ENCODE measurements around the gene ADARB2. TPM values are rescaled to one million over a fixed set of nuclear protein-coding genes. Genes with fewer than 3 reads are reported as not detected.

The ADARB2 gene
- total and polyA plus RNA-seq, 5 donors, result 0.53 to 1.6 (median 0.59) TPM

DNA sequence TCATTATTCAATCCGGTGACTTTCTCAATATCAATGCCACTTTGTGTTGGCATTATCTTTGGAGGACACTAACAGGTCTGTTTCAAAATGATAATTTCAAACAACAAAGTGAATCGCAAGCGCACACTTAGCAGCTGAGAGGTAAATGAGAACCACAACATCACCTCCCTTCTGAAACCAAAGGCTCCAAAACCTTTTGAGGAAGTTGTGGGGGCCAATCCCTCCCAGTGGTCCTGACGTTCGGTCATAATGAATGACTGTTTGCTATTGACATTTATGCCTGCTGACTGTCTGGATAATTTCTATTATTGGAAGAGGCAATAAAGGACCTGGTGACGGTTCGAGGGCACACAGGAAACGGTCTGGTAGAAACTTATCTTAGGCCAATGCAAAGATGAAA lies 1.8 kb downstream of the ADARB2 start:
- Histone ChIP-seq H3K4me3 (ENCODE audit: low read length) (no peak overlapping the region), H3K27me3 (ENCODE audit: control insufficient read depth, insufficient read depth) (peaks cover 2% of the 10 kb centered on the region), H3K4me1 (ENCODE audit: control insufficient read depth, insufficient read depth, low read length) (no peaks in the 10 kb centered on the region), H3K27ac (ENCODE audit: low read length) (no peak overlapping the region), H3K9me3 (ENCODE audit: control insufficient read depth, low read length) (no peaks in the 10 kb centered on the region)
- intact Hi-C loops (cut with DNase I), result no loop called here
- DNase-seq (no peak), ATAC-seq (no peak)
- whole genome bisulfite sequencing, result 51% methylated on average over 8 of the region's 8 CpGs

- DNase-seq, result no peak
- no peak overlapping the region for H3K27ac ChIP-seq (ENCODE audit: low read length)
- no peaks in the 10 kb centered on the region for H3K4me1 ChIP-seq (ENCODE audit: control insufficient read depth, insufficient read depth, low read length)
- WGBS, result 63% methylated on average over 3 of the region's 3 CpGs
- H3K9me3 ChIP-seq (ENCODE audit: control insufficient read depth, low read length), result no peaks in the 10 kb centered on the region
- no peak for ATAC-seq
- intact Hi-C loops (cut with DNase I), result no loop called here
- H3K27me3 ChIP-seq (ENCODE audit: control insufficient read depth, insufficient read depth), result peaks cover 2% of the 10 kb centered on the region
- no peak overlapping the region for H3K4me3 ChIP-seq (ENCODE audit: low read length)
Observed at GRCh38 chr10:1734288-1734687, 3.0 kb downstream of the ADARB2 start.

DNA sequence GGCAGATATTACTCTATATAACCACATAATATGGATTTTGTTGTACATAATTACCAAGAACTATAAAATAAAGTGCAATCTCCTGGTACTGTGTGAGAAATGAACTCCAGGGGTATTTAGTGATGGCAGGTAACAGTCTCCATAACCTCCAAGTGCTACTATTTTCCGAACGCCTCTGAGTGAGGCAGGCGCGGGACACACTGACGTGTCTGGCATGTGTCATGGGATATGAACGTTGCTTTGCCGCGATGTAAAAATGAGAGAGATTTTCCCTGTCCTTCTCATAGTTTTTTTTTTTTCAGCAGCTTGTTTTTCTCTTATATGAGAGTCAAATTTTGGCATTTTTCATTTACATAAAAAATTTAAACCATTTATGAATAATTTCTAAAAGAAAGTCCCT lies 3.6 kb downstream of the ADARB2 start:
- intact Hi-C loops (cut with DNase I), result no loop called here
- H3K4me1 ChIP-seq (ENCODE audit: control insufficient read depth, insufficient read depth, low read length), result no peaks in the 10 kb centered on the region
- ATAC-seq (no peak), DNase-seq (no peak)
- 49% methylated on average over 8 of the region's 8 CpGs for WGBS
- no peak overlapping the region for H3K4me3 ChIP-seq (ENCODE audit: low read length)
- no peaks in the 10 kb centered on the region for H3K9me3 ChIP-seq (ENCODE audit: control insufficient read depth, low read length)
- no peak overlapping the region for H3K27ac ChIP-seq (ENCODE audit: low read length)
- H3K27me3 ChIP-seq (ENCODE audit: control insufficient read depth, insufficient read depth), result peaks cover 2% of the 10 kb centered on the region

- DNase-seq, result no peak
- Histone ChIP-seq H3K9me3 (ENCODE audit: control insufficient read depth, low read length) (no peaks in the 10 kb centered on the region), H3K4me1 (ENCODE audit: control insufficient read depth, insufficient read depth, low read length) (no peaks in the 10 kb centered on the region), H3K27me3 (ENCODE audit: control insufficient read depth, insufficient read depth) (no peaks in the 10 kb centered on the region), H3K4me3 (ENCODE audit: low read length) (no peak overlapping the region), H3K27ac (ENCODE audit: low read length) (no peak overlapping the region)
- ATAC-seq, result no peak
- 26% methylated on average over 17 of the region's 17 CpGs for WGBS
- intact Hi-C loops (cut with DNase I), result no loop called here
Observed at GRCh38 chr10:1732564-1732996, 4.7 kb downstream of the ADARB2 start.

- no peak overlapping the region for H3K27ac ChIP-seq (ENCODE audit: low read length)
- WGBS, result 69% methylated on average over 6 of the region's 6 CpGs
- no peaks in the 10 kb centered on the region for H3K27me3 ChIP-seq (ENCODE audit: control insufficient read depth, insufficient read depth)
- ATAC-seq (no peak), DNase-seq (no peak)
- H3K9me3 ChIP-seq (ENCODE audit: control insufficient read depth, low read length), result no peaks in the 10 kb centered on the region
- H3K4me3 ChIP-seq (ENCODE audit: low read length), result no peak overlapping the region
- intact Hi-C loops (cut with DNase I), result no loop called here
- no peaks in the 10 kb centered on the region for H3K4me1 ChIP-seq (ENCODE audit: control insufficient read depth, insufficient read depth, low read length)
Observed at GRCh38 chr10:1731592-1731991, 5.7 kb downstream of the ADARB2 start.

GRCh38 chr10:1729751-1730150 lies 7.6 kb downstream of the ADARB2 start:
- WGBS, result 77% methylated on average over 3 of the region's 3 CpGs
- Histone ChIP-seq H3K27ac (ENCODE audit: low read length) (no peak overlapping the region), H3K4me3 (ENCODE audit: low read length) (no peak overlapping the region), H3K9me3 (ENCODE audit: control insufficient read depth, low read length) (no peaks in the 10 kb centered on the region), H3K27me3 (ENCODE audit: control insufficient read depth, insufficient read depth) (no peaks in the 10 kb centered on the region), H3K4me1 (ENCODE audit: control insufficient read depth, insufficient read depth, low read length) (no peaks in the 10 kb centered on the region)
- DNase-seq, result no peak
- ATAC-seq, result no peak
- intact Hi-C loops (cut with DNase I), result no loop called here

GRCh38 chr10:1726861-1727260 lies 10.5 kb downstream of the ADARB2 start:
- Histone ChIP-seq H3K27me3 (ENCODE audit: control insufficient read depth, insufficient read depth) (no peaks in the 10 kb centered on the region), H3K9me3 (ENCODE audit: control insufficient read depth, low read length) (no peaks in the 10 kb centered on the region), H3K4me3 (ENCODE audit: low read length) (no peak overlapping the region), H3K4me1 (ENCODE audit: control insufficient read depth, insufficient read depth, low read length) (no peaks in the 10 kb centered on the region), H3K27ac (ENCODE audit: low read length) (no peak overlapping the region)
- ATAC-seq (no peak), DNase-seq (no peak)
- 81% methylated on average over 11 of the region's 11 CpGs for whole genome bisulfite sequencing
- intact Hi-C loops (cut with DNase I), result no loop called here

GRCh38 chr10:1724921-1725488 lies 12.3 kb downstream of the ADARB2 start:
- no peak overlapping the region for H3K27ac ChIP-seq (ENCODE audit: low read length)

DNA sequence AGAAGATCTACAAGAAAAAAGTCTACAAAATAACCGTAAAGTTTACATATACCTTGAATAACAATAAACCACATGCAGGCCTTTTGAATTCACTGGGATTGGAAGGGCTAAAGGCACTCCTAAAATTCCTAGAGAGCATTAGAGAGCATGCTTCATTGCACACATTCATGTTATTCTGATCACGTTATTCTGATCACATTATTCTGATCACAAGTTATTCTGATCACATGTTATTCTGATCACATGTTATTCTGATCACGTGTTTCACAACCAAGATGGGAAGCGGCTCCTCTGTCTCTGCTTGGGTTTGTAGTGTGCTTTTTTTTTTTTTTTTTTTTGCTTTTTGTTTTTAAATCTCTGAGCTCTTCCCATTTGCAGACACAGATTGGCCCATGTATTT lies 20.5 kb downstream of the ADARB2 start:
- Histone ChIP-seq H3K27ac (ENCODE audit: low read length) (no peak overlapping the region), H3K4me1 (ENCODE audit: control insufficient read depth, insufficient read depth, low read length) (no peaks in the 10 kb centered on the region), H3K27me3 (ENCODE audit: control insufficient read depth, insufficient read depth) (no peaks in the 10 kb centered on the region), H3K9me3 (ENCODE audit: control insufficient read depth, low read length) (no peaks in the 10 kb centered on the region), H3K4me3 (ENCODE audit: low read length) (no peak overlapping the region)
- 75% methylated on average over 4 of the region's 4 CpGs for WGBS
- DNase-seq, result no peak
- ATAC-seq, result no peak
- intact Hi-C loops (cut with DNase I), result no loop called here

More at GRCh38 chr10:1724921-1725488, 12.3 kb downstream of the ADARB2 start:
- Histone ChIP-seq H3K4me3 (ENCODE audit: low read length) (no peak overlapping the region), H3K27me3 (ENCODE audit: control insufficient read depth, insufficient read depth) (no peaks in the 10 kb centered on the region), H3K9me3 (ENCODE audit: control insufficient read depth, low read length) (no peaks in the 10 kb centered on the region), H3K4me1 (ENCODE audit: control insufficient read depth, insufficient read depth, low read length) (no peaks in the 10 kb centered on the region)
- DNase-seq (no peak), ATAC-seq (no peak)
- WGBS, result 89% methylated on average over 15 of the region's 15 CpGs
- intact Hi-C loops (cut with DNase I), result no loop called here

DNA sequence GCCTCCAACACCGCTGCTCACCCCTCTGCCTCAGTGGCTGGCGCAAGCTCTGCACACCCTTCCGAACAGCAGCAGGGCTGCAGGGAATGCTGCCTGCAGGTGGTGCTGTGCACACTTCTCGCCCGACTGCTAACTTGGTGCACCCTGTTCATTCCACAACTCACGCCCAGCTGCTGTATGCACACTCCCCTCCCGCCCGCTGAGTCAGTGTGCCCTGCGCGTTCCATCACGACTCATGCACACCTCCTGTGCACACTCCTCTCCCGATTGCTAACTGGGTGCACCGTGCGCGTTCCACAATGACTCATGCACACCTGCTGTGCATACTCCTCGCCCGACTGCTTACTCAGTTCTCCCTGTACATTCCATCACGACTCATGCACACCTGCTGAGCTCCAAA lies 21.5 kb downstream of the ADARB2 start:
- ATAC-seq, result no peak
- 44% methylated on average over 18 of the region's 18 CpGs for WGBS
- Histone ChIP-seq H3K27me3 (ENCODE audit: control insufficient read depth, insufficient read depth) (no peaks in the 10 kb centered on the region), H3K4me1 (ENCODE audit: control insufficient read depth, insufficient read depth, low read length) (no peaks in the 10 kb centered on the region), H3K4me3 (ENCODE audit: low read length) (no peak overlapping the region), H3K9me3 (ENCODE audit: control insufficient read depth, low read length) (no peaks in the 10 kb centered on the region), H3K27ac (ENCODE audit: low read length) (no peak overlapping the region)
- DNase-seq, result no peak
- intact Hi-C loops (cut with DNase I), result no loop called here

- Histone ChIP-seq H3K27me3 (ENCODE audit: control insufficient read depth, insufficient read depth) (no peaks in the 10 kb centered on the region), H3K4me1 (ENCODE audit: control insufficient read depth, insufficient read depth, low read length) (no peaks in the 10 kb centered on the region), H3K27ac (ENCODE audit: low read length) (no peak overlapping the region), H3K9me3 (ENCODE audit: control insufficient read depth, low read length) (no peaks in the 10 kb centered on the region), H3K4me3 (ENCODE audit: low read length) (no peak overlapping the region)
- intact Hi-C loops (cut with DNase I), result no loop called here
- DNase-seq (no peak), ATAC-seq (no peak)
- WGBS, result 84% methylated on average over 18 of the region's 18 CpGs
Observed at GRCh38 chr10:1712944-1713671, 24.2 kb downstream of the ADARB2 start.
